Stomach (tissue), 4 donors: ENCODE data around the gene PTCD1.

Experiments used
- CTCF ChIP-seq, 7 experiments: fragments of 450-650 bp in 4 of 7; fragments of 200-600 bp in 3 of 7; sonication (generic) in 3 of 7; IDR thresholded peaks; one replicate each; pipeline ENCODE4 v1.5.1; 2016 to 2019; ENCODE audit warnings: antibody characterized with exemption in 7 of 7, control low read depth in 2 of 7, mild to moderate bottlenecking in 1 of 7
- EP300 ChIP-seq: sonication (generic); formaldehyde crosslinking; IDR thresholded peaks from one replicate; pipeline ENCODE4 v1.6.1; 2017; ENCODE audit warnings: antibody characterized with exemption
- POLR2A ChIP-seq, 4 donors: fragments of 450-650 bp; IDR thresholded peaks; one replicate each; pipeline ENCODE4 v1.6.1; 2016; ENCODE audit warnings: antibody characterized with exemption in 4 of 4, control low read depth in 2 of 4, mild to moderate bottlenecking in 1 of 4, moderate library complexity in 1 of 4
- POLR2AphosphoS5 ChIP-seq, 3 donors: sonication (generic); formaldehyde crosslinking; IDR thresholded peaks; one replicate each; pipeline ENCODE4 v1.6.1; 2016; ENCODE audit warnings: antibody characterized with exemption in 3 of 3

GRCh38 chr7:99403764-99404163 is 34.8 kb downstream of the PTCD1 start:
- TF ChIP-seq POLR2A (IDR thresholded peaks at IDR 0.05) (no peak), POLR2AphosphoS5 (IDR thresholded peaks at IDR 0.05) (no peak), CTCF (IDR thresholded peaks at IDR 0.05) (no peak), EP300 (no peak)
